ENCODE data around the gene FHOD3.

DNA sequence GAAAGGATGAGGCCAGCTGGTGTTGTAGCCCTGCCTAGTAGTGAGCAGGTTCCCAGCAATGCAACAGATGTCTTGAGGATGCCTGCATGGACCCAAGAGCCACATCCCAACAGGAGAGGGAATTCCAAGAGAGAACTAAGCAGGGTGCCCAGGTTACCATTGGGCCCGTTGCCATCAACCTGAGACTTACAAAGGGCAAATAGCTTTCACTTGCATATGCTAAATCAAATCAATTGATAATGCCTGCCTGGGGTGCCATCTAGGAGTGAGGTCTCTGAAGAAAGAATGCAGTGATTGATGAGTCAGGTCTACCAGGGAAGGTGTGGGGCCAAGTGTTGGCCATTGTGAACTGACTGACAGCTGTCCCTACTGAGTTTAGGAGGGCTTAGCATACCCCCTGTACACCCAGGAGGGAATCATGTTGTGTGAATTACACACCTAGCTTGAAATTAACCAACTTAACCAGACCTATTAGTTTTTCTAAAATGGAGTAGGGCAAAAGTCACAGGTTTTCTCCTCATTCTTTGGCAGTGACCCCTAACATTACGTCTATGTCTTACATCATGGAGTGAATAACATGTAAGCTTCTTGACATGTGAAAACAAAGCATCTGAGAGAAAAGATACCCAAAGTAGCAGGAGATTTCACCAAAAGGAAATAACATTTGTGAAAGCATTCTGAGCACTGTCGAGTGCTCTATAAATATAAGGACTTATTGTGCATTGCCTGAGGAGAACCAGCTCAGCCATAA lies 32.3 kb downstream of the FHOD3 start:
- no peak for TF ChIP-seq EZH2 (IDR thresholded peaks at IDR 0.05; ENCODE audit: insufficient read depth, low read length)
- TF ChIP-seq, protein P1, sequence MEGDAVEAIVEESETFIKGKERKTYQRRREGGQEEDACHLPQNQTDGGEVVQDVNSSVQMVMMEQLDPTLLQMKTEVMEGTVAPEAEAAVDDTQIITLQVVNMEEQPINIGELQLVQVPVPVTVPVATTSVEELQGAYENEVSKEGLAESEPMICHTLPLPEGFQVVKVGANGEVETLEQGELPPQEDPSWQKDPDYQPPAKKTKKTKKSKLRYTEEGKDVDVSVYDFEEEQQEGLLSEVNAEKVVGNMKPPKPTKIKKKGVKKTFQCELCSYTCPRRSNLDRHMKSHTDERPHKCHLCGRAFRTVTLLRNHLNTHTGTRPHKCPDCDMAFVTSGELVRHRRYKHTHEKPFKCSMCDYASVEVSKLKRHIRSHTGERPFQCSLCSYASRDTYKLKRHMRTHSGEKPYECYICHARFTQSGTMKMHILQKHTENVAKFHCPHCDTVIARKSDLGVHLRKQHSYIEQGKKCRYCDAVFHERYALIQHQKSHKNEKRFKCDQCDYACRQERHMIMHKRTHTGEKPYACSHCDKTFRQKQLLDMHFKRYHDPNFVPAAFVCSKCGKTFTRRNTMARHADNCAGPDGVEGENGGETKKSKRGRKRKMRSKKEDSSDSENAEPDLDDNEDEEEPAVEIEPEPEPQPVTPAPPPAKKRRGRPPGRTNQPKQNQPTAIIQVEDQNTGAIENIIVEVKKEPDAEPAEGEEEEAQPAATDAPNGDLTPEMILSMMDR (IDR thresholded peaks at IDR 0.05; ENCODE audit: insufficient read depth, low read depth, low read length) = no peak
